ENCODE data around the gene LRP11.

Gene LRP11

GRCh38 chr6:149783551-149783950 lies 80.6 kb downstream of the LRP11 start:
- in situ Hi-C loops (cut with HindIII; ENCODE audit: low sequenced_read_pairs), result no loop called here
- no peak overlapping the region for H3K4me3 ChIP-seq (ENCODE audit: low read depth, low read length)
- TF ChIP-seq, protein P1, sequence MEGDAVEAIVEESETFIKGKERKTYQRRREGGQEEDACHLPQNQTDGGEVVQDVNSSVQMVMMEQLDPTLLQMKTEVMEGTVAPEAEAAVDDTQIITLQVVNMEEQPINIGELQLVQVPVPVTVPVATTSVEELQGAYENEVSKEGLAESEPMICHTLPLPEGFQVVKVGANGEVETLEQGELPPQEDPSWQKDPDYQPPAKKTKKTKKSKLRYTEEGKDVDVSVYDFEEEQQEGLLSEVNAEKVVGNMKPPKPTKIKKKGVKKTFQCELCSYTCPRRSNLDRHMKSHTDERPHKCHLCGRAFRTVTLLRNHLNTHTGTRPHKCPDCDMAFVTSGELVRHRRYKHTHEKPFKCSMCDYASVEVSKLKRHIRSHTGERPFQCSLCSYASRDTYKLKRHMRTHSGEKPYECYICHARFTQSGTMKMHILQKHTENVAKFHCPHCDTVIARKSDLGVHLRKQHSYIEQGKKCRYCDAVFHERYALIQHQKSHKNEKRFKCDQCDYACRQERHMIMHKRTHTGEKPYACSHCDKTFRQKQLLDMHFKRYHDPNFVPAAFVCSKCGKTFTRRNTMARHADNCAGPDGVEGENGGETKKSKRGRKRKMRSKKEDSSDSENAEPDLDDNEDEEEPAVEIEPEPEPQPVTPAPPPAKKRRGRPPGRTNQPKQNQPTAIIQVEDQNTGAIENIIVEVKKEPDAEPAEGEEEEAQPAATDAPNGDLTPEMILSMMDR (IDR thresholded peaks at IDR 0.05; ENCODE audit: low read depth, low read length), result no peak
- no peak for DNase-seq (ENCODE audit: low read depth, low spot score)

DNA sequence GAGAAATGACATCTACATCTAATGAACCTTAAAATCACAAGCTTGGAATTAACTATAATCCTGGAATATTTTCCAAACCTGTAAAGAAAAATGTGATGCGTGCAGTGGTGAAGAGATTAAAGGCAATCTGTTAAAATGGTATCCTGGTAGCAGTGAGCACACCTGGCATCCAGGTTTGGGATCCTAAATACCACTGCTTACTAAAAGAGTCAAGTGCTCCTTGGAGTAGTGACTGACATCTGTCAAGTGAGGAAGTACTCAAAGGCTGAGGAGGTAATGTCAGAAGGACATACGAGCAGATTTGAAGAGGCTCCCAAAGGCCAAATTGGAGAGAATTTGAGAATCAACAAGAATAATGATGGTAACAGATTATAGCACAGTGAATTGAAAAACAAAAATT lies 81.8 kb downstream of the LRP11 start:
- H3K4me3 ChIP-seq (ENCODE audit: low read depth, low read length), result no peak overlapping the region
- TF ChIP-seq, protein P1 (IDR thresholded peaks at IDR 0.05; ENCODE audit: low read depth, low read length), result no peak
- DNase-seq (ENCODE audit: low read depth, low spot score), result no peak
- in situ Hi-C loops (cut with HindIII; ENCODE audit: low sequenced_read_pairs), result no loop called here

- no peak for DNase-seq (ENCODE audit: low read depth, low spot score)
- H3K4me3 ChIP-seq (ENCODE audit: low read depth, low read length), result no peak overlapping the region
- TF ChIP-seq, protein P1 (IDR thresholded peaks at IDR 0.05; ENCODE audit: low read depth, low read length), result no peak
- in situ Hi-C loops (cut with HindIII; ENCODE audit: low sequenced_read_pairs), result no loop called here
Measured at GRCh38 chr6:149781715-149782114, 82.4 kb downstream of the LRP11 start.

DNA sequence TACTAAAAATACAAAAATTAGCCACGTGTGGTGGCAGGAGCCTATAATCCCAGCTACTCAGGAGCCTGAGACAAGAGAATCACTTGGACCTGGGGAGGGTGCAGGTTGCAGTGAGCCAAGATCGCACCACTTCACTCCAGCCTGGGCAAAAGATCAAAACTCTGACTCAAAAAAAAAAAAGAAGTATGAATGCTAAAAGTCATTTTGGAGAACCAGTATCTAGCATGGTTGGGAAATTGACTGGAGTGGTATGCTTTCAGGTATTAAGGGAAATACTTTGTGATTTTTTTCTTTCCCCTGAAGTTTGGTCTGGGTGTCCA lies 84.6 kb downstream of the LRP11 start:
- no peak for DNase-seq (ENCODE audit: low read depth, low spot score)
- TF ChIP-seq, protein P1 (IDR thresholded peaks at IDR 0.05; ENCODE audit: low read depth, low read length), result no peak
- H3K4me3 ChIP-seq (ENCODE audit: low read depth, low read length), result no peak overlapping the region
- in situ Hi-C loops (cut with HindIII; ENCODE audit: low sequenced_read_pairs), result no loop called here

GRCh38 chr6:149777624-149778023 lies 86.5 kb downstream of the LRP11 start:
- DNase-seq (ENCODE audit: low read depth, low spot score), result no peak
- in situ Hi-C loops (cut with HindIII; ENCODE audit: low sequenced_read_pairs), result no loop called here
- H3K4me3 ChIP-seq (ENCODE audit: low read depth, low read length), result no peak overlapping the region
- TF ChIP-seq, protein P1 (IDR thresholded peaks at IDR 0.05; ENCODE audit: low read depth, low read length), result no peak

DNA sequence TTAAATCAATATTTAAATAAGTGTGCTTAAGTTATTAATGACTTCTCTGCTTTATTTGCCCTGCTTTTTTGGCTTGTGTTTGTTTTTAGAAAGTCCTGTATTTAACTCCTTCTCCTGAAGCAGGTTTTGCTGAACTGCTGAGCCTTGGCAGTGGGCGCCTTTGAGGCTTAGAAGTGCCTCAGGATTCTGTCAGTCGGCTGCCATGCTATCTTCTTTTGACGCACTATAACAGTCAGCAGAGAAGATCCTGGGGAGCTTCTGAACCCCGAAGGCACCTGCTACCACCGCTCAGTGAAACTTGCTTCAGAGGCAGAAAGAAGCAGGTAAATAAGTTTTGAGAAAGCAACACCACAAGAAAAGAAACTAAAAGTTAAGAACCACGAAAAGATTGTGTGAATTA lies 92.2 kb downstream of the LRP11 start:
- TF ChIP-seq, protein P1 (IDR thresholded peaks at IDR 0.05; ENCODE audit: low read depth, low read length), result no peak
- H3K4me3 ChIP-seq (ENCODE audit: low read depth, low read length), result no peak overlapping the region
- DNase-seq (ENCODE audit: low read depth, low spot score), result no peak
- in situ Hi-C loops (cut with HindIII; ENCODE audit: low sequenced_read_pairs), result no loop called here

DNA sequence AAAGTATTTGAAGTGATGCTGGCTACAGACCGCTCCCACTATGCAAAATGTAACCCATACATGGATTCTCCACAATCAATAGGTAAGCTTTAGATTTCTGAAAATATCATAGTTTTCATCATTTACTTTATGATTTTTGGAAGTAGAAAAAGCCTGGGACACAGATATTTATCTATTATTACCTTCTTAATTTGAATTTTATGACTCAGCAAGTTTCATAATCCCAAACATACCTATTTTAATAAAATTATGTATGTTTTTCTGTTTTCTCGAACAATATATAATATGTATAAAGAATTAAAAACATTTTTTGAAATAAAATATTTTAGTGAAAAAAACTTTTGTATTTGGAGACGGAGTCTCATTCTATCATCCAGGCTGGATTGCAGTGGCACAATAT lies 93.0 kb downstream of the LRP11 start:
- H3K4me3 ChIP-seq (ENCODE audit: low read depth, low read length), result no peak overlapping the region
- in situ Hi-C loops (cut with HindIII; ENCODE audit: low sequenced_read_pairs), result no loop called here
- DNase-seq (ENCODE audit: low read depth, low spot score), result no peak
- TF ChIP-seq, protein P1 (IDR thresholded peaks at IDR 0.05; ENCODE audit: low read depth, low read length), result no peak
